EL (cell line): ENCODE data around the gene MYH14.
"Not testable (repeated sequence)": the region's sequence is repeated elsewhere in the genome, so short reads cannot be mapped to it uniquely, and the experiment has no call there.

Source experiments
- DNase-seq: peaks from one replicate; pipeline ENCODE4 v3.0.0-alpha.2; 2016

MYH14 gene

GRCh38 chr19:50196322-50196932, 7.0 kb upstream of the MYH14 start:
- DNase-seq, result no peak

GRCh38 chr19:50197348-50197747, 6.1 kb upstream of the MYH14 start:
- no peak for DNase-seq

DNA sequence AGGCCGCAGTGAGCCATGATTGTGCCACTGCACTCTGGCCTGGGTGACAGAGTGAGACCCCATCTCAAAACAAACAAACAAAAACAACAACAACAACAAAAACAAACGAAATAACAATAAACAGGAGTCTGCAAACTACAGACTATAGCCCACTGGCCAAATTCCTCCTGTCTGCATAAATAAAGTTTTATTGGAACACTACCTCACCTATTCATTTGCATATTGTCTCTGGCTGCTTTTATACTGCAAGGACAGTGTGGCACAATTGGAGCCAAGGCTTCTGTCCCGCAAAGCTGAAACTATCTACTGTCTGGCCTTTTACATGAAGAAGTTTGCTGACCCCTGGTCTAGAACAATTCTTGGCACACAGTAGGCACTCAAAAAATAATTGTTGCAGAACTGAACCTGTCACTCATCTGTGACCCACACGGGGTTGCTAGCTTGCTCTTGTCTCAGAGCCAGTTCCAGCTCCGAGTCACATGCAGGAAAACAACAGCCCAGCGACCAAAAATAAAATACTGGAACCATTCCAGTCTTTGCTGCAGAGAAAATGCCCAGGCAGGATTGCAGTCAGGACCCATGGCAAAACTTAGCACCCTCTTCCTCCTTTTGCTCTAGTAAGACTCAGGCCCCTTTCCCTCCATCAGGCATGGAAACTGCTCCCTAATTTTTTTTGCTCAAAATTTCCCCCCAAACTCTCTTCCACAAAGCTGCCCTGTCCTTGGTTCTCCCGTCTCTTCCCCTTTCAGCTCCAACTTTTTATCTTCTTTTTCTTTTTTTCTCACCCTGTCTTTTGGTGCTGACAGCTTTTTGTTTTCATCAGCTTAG, 4.8 kb upstream of the MYH14 start:
- DNase-seq, result no peak

GRCh38 chr19:50199259-50199555, 4.2 kb upstream of the MYH14 start:
- DNase-seq, result no peak

GRCh38 chr19:50202386-50202785, 1.0 kb upstream of the MYH14 start:
- DNase-seq, result no peak

- DNase-seq, result no peak
These were observed 501 bp upstream of the MYH14 start for GRCh38 chr19:50202962-50203280.

DNA sequence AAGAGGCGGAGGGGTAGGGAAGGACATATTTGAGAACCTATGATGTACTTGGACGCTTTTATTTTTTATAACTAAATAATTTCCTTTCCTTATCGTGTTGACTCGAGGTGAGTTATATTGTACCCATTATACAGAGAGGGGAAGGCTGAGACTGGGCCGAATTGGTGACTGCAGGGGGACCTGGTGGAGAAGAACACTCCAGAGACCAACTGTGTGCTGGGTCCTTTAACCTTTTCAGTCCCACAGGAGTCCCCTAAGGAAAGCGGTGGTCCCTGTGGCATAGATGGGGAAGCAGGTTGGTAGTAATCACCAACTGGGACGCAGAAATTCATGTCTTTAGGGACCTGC, 633 bp downstream of the MYH14 start:
- DNase-seq, result no peak

GRCh38 chr19:50204811-50205675, 1.6 kb downstream of the MYH14 start:
- no peak for DNase-seq

DNA sequence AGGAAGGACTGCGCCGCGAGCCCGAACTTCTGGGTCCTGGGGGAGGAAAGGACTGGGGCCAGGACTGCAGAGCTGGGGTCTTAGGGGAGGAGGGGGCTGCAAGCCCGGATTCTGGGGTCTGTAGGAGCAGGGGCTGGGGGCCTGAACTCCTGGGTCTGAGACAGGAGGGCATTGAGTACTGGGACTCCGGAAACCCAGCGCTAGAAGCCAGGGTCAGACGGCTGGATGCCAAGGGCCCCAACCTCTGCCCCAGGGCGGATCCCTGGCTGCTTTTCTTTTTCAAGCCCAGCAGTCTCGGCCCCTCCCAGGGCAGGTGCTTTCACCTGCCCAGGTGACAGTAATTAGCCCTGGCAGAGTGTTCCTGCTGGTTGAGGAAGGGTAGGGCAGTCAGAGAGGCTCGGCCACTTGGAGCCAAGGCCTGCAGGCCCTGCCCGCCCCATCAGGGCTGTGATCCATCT, 2.3 kb downstream of the MYH14 start:
- DNase-seq, result no peak

- DNase-seq, result no peak
These were observed 2.8 kb downstream of the MYH14 start for GRCh38 chr19:50206191-50206590.

GRCh38 chr19:50207730-50208129, 4.3 kb downstream of the MYH14 start:
- DNase-seq, result no peak

- DNase-seq, result no peak
These were observed 5.7 kb downstream of the MYH14 start for GRCh38 chr19:50209131-50209530.

DNA sequence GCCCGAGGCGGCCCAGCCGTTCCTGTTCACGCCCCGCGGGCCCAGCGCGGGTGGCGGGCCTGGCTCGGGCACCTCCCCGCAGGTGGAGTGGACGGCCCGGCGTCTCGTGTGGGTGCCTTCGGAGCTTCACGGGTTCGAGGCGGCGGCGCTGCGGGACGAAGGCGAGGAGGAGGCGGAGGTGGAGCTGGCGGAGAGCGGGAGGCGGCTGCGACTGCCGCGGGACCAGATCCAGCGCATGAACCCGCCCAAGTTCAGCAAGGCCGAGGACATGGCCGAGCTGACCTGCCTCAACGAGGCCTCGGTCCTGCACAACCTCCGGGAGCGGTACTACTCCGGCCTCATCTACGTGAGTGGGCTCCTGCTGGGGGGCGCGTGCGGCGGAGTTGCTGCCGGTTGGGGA, 7.0 kb downstream of the MYH14 start:
- DNase-seq, result no peak

DNA sequence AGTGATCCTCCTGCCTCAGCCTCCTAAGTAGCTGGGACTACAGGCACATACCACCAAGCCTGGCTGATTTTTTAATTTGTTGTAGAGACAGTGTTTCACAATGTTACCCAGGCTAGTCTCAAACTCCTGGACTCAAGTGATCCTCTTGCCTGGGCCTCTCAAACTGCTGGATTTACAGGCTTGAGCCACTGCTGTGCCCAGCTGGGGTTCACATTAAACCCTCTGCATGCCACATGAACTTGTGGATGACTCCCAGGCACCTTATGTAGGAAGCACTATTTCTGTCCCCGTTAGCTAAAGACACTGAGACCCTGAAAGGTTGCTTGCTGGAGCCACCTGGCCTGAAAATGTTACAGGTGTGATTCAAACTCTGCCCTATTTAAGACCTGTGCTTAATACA, 10.5 kb downstream of the MYH14 start:
- DNase-seq, result no peak

- no peak for DNase-seq
These were observed 11.5 kb downstream of the MYH14 start for GRCh38 chr19:50214699-50215543.

DNA sequence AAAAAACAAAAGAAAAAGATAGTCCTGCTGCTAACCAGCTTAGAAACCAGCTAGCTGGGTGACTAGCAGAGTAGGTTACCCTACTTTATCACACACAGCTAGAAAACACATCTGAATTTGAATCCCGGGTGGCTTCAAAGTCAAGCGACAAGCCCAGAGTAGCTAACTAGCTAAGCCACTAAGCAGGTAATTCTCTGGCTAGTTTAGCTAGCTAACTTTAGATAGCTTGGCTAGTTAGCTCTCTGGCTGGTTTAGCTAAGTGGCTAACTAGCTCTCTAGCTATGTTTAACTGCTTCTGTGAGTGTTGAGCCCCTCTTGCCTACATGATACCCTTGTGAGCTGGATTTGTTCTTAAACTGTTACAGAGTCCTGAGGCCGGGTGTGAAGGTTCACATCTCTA, 12.4 kb downstream of the MYH14 start:
- no peak for DNase-seq

DNA sequence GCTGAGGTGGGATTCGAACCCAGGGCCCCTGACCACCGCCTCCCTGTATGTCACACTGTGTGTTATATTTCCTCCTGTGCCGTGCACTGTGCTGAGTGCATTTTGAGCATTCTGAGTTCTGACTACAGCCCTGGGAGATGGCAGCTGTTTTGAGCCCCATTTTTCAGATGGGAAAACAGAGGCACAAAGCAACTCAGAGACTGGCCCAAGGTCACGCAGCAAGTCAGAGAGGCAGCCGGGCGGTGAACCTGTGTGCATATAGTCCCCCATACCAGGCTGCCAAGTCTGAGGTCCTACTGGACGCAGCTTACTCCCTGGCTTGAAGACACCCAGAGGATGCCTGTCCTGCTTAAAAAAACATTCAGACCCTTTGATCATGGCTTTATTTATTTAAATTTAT, 17.7 kb downstream of the MYH14 start:
- no peak for DNase-seq

DNA sequence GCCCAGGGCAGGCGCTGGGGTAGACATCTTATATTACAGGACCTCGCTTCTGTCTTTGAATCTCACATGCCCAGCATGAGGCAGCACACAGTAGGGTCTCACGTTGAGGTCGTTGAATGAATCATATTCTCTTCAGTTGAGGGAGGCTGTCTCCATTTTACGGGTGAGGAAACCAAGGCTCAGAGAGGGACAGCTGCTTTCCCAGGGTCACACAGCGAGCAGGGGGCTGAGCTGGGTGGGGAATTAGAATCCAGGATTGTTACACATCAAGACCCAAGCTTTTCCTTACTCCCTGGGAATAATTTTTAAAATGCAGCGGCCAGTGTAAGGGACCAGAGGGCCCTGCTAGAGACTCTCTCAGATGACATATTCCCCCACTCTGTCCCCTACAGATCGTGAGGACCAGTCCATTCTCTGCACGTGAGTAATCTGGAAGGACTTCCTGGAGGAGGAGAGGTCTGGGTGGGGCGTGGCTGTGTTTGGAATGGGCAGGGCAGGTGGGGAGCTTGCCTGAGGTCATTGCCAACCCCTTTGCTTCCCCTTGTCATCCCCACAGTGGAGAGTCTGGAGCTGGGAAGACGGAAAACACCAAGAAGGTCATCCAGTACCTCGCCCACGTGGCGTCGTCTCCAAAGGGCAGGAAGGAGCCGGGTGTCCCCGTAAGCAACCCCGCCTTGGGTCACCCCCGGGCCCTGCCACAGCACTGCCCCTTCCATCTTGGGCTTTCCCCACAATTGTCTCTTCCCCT, 19.4 kb downstream of the MYH14 start:
- DNase-seq, result no peak

DNA sequence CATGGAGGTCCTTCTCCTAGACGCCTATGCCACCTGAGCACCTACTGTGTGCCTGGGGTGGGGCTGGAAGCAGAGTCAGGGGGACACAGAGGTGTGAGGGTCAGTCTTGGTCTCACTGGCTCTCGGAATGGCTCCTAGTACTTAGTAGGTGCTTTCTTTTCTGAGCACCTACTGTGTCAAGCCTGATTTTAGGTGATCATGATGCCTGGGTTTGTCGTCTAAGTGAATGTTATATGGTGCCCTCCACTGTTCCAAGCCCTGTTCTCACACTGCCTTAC, 20.0 kb downstream of the MYH14 start:
- DNase-seq, result no peak

GRCh38 chr19:50224986-50225747, 21.7 kb downstream of the MYH14 start:
- no peak for DNase-seq

DNA sequence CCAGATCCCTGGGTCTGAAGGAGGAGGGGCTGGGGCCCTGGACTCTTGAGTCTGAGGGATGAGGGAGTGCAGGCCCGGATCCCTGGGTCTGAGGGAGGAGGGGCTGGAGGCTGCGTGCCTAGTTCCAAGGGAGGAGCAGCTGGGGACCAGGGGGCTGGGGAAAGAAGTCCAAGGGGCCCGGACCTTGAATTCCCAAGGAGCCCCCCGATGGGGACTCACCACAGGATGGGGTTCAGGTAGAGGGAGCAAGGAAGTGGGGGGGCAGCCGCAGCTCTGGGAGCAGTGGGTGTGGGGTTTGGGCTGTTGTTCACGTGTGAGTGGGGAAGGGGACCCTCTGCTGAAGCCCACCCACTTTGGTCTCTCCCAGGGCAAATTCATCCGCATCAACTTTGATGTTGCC, 23.1 kb downstream of the MYH14 start:
- DNase-seq, result no peak

- DNase-seq, result not testable (repeated sequence)
These were observed 24.7 kb downstream of the MYH14 start for GRCh38 chr19:50228153-50228552.
